Urothelium cell line (cell line): ENCODE data around the gene NMNAT2.

Source experiments
- DNase-seq: peaks from one replicate; pipeline ENCODE4 v3.0.0; 2011; ENCODE audit warnings: low spot score, mixed read lengths
- FAIRE-seq: peaks from 2 replicates; lab custom pipeline; 2011; peaks lifted over from hg19 to GRCh38; lab: Jason Lieb, UNC

The NMNAT2 gene

DNA sequence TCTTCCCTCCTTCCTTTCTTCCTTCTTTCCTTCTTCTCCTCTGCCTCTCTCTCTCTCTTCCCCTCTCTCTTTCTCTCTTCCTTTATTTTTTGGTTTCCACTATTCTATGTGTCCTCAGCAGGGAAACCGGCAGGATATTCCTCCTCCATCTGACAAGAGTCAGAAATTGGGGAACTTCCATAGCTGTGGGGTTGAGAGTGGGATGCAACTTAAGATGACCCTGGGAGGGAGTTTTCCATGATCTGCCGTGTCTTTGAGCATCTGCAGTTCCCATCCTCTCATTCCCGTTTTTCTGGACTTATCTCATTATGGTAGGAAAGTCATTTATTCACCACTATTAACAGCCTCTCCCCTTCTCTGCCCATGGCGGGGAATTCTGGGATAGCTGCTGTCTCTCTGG lies 98.6 kb downstream of the NMNAT2 start:
- FAIRE-seq (no peak), DNase-seq (no peak)

DNA sequence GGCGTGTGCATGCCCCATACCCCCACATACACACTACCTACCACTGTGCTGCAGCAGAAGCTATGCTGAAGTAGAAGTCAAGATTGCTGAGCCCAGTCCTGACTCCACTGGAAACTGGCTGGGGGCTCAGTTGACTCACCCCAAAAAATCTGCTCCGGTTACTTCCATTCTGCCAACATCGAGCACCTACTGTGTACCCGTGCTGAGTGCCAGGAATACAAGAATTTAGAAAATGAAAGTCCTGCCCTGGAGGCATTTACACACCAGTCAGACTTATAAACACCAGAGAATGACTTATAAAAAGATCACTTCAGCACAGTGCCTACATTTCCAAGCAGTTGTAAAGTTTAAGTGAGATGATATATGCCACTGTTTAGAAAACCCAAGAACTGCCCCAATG lies 99.1 kb downstream of the NMNAT2 start:
- no peak for DNase-seq
- no peak for FAIRE-seq

DNA sequence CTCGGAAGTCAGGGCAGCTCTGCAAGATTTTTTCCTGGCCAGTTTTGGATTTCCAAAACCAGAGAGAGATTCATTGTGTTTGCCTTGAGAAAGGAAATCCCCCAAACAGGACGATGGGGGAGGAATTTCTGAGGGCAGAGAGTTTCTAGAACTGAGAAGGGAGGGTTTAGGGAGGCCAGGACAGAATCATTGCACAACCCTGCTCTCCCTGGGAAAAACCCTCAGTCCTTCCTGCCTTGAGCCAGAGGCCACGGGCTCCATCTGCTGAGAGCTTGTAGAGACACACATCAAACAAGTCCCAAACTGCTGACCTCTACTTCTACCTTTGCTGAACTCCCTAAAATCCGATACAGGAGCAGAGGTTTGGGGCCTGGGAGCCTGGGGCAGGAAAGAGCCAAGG lies 99.7 kb downstream of the NMNAT2 start:
- FAIRE-seq: no peak
- peak; percentile 34 for DNase-seq

DNA sequence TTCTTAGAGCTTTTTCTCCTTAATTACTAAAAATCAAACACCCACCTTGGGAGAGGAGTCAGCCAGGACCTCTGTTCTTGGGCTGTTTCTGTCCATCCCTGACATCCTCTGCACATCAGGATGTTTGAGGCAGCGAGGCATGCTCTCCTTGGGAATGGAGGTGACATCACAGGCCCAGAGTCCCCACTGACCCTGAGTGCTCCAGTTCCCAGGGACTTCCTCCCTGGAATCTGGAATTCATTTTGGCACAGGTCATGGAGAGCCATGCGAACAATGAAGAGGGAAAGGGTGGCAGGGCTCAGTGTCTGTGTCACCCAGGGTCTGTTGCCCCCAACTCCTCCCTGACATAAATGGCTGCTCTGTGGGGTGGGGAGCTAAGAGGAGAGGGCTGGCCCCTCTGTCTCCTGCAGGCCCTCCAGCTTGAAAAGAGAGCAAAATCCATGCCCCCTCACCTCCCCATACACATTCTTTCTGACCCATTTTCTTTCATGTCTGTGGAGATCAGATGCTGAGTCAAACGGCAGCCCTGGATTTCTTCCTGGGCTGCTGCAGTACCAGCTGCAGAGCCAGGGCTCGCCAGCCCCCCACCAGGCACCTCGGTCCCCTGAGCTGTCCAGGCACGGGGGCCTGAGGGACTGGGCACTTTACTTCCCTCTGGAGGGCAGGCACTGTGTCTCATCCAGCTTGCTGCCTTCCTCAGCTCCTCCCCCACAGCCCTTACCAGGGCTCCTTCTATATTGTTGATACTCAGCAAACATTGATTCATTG lies 102.0 kb downstream of the NMNAT2 start:
- DNase-seq (no peak), FAIRE-seq (no peak)

DNA sequence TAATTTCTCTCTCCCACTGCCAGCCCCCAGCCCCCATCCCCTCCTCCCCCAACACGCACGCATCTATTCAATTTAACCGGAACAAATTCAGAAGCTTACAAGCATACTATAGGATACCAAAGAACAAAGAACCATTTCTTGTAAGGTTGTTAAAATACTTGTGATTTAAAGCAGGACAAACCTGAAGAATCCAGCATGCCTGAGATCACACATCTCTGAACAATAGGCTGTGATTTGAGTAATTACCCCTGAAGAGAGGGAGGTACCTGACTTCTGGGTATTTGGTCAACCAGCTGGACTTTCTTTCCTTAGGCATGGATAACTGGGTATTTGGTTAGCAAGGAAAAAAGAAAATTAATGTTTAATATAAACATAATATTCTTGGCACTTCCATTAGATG lies 105.1 kb downstream of the NMNAT2 start:
- DNase-seq (no peak), FAIRE-seq (no peak)

DNA sequence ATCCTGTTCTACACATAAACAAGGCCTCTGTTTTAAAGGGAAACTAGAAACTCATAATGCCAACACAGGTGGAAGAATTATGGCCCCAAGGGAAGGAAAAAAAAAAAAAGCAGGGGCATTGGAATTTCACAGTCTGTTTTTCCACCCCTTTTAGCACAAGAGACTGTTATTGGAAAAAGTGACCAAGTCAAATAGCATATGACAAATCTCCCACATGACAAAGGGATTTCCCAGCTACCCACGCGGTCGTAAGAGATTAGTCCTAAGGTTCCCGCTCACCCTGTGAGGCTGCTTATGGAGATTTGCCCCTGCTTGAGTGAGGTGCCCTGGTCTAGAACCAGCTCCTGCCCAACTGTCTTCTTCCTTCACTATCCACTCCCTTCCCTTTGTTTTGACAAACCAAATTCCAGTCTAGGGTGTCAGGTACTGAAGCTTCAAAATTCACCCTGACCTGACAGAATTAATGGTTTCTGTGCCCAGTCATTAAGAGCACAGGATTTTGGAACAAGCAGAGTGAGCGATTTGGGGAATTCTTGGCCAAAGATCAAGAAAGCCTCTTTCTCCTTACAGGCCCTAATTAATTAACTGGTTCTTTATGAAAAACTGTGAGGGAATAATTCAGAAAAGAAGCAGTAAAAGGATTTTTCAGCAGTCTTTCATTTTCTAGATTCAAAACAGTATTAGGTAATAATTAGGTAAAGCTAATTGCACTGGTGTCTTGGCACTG lies 107.3 kb downstream of the NMNAT2 start:
- DNase-seq (no peak), FAIRE-seq (no peak)

DNA sequence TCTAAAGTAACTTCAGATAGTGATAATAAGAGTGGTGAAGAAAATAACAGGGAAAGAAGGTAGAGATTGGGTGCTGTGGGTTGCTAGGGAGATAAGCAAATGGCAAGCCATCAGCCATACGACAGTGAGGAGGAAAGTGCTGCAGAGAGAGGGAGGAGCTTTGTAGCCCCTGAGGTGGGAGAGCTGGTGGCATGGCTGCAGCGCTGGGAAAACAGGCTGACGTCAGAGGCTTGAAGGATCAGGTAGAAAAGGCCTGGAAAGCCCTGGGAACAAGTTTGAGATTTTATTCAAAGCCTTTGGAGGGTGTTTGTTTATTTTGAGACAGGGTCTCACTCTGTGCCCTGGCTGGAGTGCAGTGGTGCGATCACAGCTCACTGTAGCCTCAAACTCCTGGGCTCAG lies 109.5 kb downstream of the NMNAT2 start:
- FAIRE-seq (no peak), DNase-seq (no peak)

DNA sequence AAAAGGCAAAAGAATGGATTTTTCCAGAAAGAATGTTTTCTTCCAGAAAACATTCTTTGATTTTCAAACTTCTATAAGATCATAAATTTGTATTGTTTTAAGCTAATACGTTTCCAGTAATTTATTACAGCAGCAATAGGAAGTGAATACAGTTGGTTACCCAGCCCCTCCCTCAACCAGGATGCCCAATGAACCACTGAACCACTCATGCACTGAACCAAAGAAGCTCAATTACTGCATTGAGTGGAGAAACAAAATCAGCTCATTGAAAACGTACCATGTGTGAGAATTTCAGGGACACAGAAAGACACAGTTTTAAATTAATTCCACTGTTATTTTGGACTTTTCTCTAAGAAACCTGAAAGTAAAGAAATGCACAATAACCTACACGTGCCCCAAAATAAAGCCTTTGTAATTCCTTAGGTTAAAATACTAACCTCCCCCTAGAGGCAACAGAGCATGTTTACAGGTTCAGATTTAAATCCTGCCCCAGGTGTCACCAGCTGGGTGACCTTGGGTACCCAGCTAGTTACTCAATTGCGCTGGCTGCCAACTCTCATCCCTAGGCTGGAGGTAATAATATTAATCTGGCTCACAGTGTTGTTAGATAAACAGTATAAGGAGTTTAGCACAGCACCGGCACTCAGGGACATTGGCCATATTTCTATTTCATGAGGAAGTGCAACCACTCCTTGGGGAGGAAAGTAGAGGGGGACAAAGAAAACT lies 111.7 kb downstream of the NMNAT2 start:
- FAIRE-seq (no peak), DNase-seq (no peak)

DNA sequence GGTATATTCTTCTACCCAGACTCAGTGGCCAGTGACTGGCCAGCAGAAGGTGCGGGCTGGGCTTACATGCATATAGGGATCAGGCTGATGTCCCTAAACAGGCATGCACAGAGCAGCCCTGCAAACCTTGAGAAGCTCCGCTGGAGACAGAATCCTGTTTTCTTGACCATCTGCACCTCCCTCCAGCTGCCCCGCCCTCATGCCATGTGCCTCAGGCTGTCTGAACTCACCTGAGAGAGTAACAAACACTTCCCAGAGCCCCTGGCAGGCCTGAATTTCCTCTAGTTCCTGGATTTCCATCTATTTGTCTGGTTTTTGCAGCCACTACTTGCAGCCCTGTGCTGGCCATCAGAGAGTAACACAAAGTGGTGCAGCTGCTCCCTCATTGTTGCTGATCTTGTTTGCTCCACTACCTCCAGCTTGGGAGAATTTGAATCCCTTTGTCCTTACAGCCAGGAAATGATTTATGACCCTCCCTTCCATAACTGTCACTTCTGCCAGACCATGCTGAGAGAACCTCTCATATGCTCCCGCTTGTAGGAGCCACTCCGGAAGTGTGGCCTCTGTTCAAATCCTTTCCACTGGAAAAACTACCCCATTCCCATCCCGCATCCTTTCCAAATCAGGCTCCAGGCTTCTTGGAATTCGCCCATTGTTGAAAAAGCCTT lies 113.6 kb downstream of the NMNAT2 start:
- no peak for FAIRE-seq
- DNase-seq: no peak

DNA sequence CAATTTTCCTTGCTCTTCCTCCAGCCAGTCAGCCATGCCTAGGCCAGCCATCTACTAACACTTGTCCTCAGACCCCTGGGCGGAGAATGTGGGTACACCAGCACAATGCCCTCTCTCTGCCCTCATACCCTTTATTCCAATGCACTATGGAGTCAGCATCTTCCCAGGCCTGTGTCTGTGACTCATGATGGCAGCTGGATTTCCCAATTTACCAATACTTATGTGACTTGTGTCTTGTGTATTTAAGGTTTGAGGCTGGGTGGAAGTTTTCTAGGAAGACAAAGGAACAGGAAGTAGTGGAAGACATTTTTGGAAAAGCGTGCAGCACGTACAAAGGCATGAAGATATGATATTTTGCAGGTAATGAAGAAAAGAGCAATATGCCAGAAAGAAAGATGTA lies 114.3 kb downstream of the NMNAT2 start:
- DNase-seq: no peak
- FAIRE-seq: no peak

DNA sequence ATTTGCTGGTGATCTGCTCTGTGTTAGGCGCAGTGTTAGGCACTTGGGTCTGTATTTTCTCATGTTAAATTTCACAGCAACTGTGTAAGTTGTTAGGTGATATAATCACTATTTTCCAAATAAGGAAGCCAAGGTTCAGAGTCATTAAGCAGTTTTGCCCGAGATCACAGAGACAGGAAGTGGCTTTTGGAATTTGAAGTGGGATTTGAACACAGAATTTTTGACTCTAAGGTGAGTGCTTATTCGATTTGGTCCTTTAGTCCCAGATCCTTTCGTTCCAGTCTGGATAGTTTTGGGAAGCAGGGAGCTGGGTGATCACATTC lies 114.9 kb downstream of the NMNAT2 start:
- FAIRE-seq: no peak
- DNase-seq: no peak

DNA sequence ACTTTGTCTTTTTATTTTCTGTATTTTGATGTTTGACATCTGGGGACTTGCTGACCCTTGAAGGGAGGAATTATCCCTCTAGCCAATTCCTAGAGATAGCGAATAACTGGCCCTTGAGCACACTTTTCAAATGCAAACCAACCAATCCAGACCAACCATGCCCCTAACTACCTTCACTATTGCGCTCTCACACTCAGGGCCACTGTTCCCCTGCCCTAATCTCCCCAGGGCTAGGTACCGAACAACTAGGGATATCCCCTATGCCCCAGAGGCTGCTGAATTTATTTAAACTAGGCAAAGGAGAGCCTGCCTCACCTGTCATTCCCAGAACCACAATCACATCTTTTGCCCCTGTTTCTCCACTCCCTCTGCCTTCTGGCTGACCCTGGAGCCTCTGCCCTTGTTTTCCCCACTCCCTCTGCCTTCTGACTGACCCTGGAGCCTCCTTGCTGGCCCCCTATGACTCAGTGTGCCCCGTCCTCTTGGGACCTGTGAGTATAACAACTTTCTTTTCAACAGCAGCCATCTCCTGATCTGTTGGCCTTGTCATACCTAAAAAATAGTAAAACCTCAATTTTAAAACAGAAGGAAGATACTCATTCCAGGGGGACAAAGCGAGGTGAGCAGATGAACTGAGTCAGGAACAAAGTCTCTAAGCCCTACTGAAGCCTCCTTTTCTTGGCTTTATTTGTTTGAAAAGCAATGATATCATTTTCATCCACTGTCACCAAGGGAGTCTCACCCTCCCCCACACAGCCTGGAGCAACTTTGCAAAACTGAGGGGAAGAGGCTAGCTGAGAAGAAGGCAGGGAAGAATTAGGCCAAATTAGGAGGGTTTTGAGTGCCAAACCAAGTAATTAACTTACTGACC lies 115.5 kb downstream of the NMNAT2 start:
- FAIRE-seq: peak; percentile 32

DNA sequence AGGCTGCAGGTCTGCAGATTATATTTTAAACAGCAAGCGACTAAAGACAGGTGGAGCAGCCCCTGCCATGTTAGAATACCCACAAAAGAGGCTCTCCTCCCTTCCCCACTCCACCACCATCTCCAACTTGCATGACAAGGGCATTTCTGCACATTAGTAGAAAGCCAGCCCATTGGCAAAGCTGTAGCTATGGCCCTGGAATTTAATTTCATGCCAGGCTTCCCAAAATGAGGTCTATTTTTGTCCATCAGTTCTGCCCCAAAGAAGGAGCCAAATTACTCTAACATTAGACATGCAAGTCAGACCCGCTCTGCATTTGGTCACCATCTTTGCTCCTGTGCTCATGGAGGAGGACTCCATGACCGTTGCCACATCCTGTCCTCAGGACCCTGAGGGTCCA lies 116.9 kb downstream of the NMNAT2 start:
- FAIRE-seq: no peak
- DNase-seq: no peak

More for the DNA sequence above, 115.5 kb downstream of the NMNAT2 start:
- no peak for DNase-seq

DNA sequence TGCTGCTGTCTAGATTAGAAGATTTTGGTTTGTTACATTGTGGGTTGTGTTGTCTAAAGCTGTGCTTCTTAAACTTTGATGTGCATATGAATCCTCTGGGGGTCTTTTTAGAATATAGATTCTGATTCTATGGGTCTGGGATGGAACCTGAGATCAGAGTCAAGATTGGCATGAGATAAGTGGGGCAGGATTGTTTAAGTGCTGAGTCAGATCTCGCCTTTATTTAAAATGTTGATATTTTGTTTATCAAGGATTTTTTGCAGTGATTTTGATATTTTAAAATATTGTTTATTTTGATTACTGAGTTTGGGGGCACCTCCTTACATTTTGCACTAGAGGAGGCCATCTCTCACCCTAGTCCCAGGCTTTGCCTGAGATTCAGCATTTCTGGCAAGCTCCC lies 117.4 kb downstream of the NMNAT2 start:
- no peak for DNase-seq
- no peak for FAIRE-seq

DNA sequence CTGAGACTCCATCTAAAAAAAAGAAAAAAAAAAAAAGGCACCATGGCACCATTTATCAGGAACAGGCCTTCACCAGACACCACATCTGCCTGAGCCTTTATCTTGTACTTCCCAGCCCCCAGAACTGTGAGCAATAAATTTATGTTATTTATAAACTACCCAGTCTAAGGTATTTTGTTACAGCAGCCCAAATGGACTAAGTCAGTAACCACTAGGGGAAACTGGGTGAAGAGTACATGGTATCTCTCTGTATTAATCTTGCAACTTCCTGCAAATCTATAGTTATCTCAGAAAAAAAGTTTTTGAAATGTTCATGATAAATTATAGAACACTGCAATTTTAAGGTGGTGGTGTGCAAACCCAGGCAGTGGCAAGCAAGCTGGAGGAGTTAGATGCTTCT lies 117.8 kb downstream of the NMNAT2 start:
- no peak for FAIRE-seq
- DNase-seq: no peak

DNA sequence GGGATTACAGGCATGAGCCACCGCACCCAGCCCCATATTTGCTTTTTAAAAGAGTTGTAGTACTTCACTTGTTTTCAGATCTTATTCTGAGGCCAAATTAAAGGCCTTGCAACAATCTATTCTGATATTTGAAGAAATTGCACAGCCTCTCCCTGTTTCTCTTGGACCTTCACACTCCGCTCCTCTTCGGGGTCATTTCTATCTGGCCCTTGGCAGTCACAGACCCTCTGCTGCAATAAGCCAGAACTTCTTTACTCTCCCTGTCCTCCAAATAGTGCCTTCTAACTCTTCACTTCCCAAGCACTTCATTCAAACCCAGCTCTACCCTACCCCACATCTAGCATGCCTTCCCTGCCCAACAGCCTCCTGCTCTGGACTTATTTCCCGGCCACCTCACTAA lies 121.4 kb downstream of the NMNAT2 start:
- DNase-seq (no peak), FAIRE-seq (no peak)

DNA sequence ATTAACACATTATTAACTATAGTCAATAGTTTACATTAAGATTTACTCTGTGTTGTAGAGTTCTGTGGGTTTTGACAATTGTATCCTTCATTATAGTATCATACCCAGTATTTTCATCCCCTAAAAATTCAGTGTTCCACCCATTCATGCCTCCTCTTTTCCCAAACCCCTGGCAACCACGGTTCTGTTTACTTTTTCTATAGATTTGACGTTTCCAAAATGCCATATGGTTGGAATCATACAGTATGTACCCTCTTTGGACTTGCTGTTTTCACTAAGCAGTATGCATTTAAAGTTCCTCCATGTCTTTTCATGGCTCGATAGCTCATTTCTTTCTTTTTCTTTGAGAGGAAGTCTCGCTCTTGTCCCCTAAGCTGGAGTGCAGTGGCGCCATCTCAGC lies 122.7 kb downstream of the NMNAT2 start:
- FAIRE-seq: no peak

DNA sequence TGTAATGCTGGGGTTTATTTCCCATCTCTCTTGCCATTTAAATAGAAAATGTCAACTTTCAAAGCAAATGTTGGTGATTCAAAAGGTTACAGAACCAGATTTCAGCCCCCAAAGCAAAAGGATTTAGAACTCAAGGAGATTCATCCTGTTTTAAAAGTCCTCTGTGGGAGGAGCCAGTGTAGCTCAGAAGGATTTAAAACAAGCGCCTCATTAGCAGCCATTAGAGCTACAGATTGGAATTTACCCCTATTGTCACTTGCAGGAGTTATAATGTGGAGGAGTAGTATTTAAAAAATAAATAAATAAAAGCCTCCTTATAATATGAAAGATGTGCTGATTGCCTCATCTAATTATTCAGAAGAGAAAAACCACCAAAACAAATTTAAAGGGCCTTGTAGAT lies 124.3 kb downstream of the NMNAT2 start:
- FAIRE-seq: no peak
- DNase-seq: no peak

More for the DNA sequence above, 122.7 kb downstream of the NMNAT2 start:
- DNase-seq: no peak

DNA sequence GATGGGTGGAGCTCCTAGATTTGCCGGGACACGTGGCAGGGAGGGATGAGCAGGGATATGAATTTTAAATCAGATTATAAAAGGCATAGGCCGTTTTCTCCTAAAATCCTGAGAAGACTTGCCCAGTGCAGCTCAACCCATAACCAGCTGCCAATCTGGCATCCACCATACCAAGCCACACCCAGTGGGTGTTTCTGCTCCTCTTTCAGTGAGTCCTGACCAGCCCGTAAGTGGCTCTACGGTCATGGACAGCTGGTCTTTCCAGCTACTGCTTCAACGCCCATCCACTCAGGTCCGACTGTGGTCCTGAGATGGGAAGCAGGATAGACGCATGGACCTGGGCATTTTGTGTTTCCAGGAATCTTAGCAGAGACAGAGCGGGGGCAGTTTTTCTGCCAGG lies 124.9 kb downstream of the NMNAT2 start:
- DNase-seq: no peak
- FAIRE-seq: no peak

DNA sequence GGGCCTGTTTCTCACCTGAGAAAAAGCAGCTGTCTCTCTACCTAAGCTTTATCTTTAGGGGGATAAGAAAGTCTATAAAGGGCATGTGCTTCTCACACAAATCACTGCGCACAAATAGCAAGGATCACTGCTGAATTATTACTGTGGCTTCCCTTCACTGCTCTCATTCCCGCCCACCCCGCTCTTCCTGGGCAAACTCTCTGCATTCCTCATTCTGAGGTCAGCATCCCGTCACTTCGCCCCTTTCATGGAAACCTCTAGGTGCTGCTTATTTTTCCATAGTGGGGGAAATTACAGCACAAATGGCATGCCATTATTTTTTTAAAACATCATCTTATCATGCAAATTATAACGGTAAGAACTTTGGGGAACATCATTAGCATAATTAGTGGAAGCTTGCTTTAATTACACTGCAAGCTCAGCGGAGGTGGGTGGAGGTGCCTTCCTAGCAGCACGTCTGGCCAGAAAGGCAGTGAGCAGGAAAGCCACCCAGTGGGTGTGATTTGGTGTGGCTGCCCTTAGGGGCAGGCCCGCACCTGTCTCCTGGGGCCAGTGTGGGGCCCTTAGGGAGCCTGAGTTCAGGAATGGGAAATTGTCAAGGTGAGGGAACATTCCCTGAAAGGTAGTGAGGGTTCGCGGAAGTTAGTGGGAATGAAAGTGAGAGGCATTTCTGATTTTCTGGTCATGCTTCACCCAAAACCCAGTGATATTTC lies 126.2 kb downstream of the NMNAT2 start:
- no peak for FAIRE-seq

More for the DNA sequence above, 126.2 kb downstream of the NMNAT2 start:
- peak; percentile 58 for DNase-seq
